GM21786 (cell line): ENCODE results near the gene RHPN2.
"Not testable (repeated sequence)": the region's sequence is repeated elsewhere in the genome, so short reads cannot be mapped to it uniquely, and the experiment has no call there.

Experiments used
- ATAC-seq: cut with Tn5 transposase; IDR thresholded peaks from one replicate; pipeline ENCODE4 v1.9.1; 2021; ENCODE audit not compliant: unreplicated experiment

The RHPN2 gene

GRCh38 chr19:32979807-32980206, 84.9 kb downstream of the RHPN2 start:
- ATAC-seq: not testable (repeated sequence)

GRCh38 chr19:32977813-32978212, 86.9 kb downstream of the RHPN2 start:
- not testable (repeated sequence) for ATAC-seq

GRCh38 chr19:32977280-32977679, 87.4 kb downstream of the RHPN2 start:
- ATAC-seq: no peak

- no peak for ATAC-seq
Observed at GRCh38 chr19:32976223-32976805, 88.4 kb downstream of the RHPN2 start.

- ATAC-seq: peak; percentile 99
Observed at GRCh38 chr19:32971715-32972540, 92.8 kb downstream of the RHPN2 start, which contains the start of the genes CEP89 and FAAP24. Gene CEP89, minus strand, starts transcription at chr19:32971958. Its CDS starts 84 bp downstream, at chr19:32971874. Gene FAAP24, plus strand, starts transcription at chr19:32972242. Its CDS starts 955 bp downstream, at chr19:32973197.

GRCh38 chr19:32971012-32971595, 93.6 kb downstream of the RHPN2 start:
- no peak for ATAC-seq

- no peak for ATAC-seq
Observed at GRCh38 chr19:32969549-32969948, 95.1 kb downstream of the RHPN2 start.

- no peak for ATAC-seq
Observed at GRCh38 chr19:32966750-32967149, 97.9 kb downstream of the RHPN2 start.

- ATAC-seq: no peak
Observed at GRCh38 chr19:32945260-32945659, 119.4 kb downstream of the RHPN2 start.

GRCh38 chr19:32941273-32941672, 123.4 kb downstream of the RHPN2 start:
- ATAC-seq: not testable (repeated sequence)

- no peak for ATAC-seq
Observed at GRCh38 chr19:32936065-32936464, 128.6 kb downstream of the RHPN2 start.

- ATAC-seq: no peak
Observed at GRCh38 chr19:32935629-32936028, 129.1 kb downstream of the RHPN2 start.

GRCh38 chr19:32933571-32933970, 131.1 kb downstream of the RHPN2 start:
- ATAC-seq: no peak

- ATAC-seq: no peak
Observed at GRCh38 chr19:32930567-32930966, 134.1 kb downstream of the RHPN2 start.

- no peak for ATAC-seq
Observed at GRCh38 chr19:32928806-32929205, 135.9 kb downstream of the RHPN2 start.
